ENCODE data around the gene EBP. TPM values are rescaled to one million over a fixed set of nuclear protein-coding genes. Genes with fewer than 3 reads are reported as not detected.
"Not testable (repeated sequence)": the region's sequence is repeated elsewhere in the genome, so short reads cannot be mapped to it uniquely, and the experiment has no call there.

Gene EBP
- total RNA-seq, 1 donor from 2014 or later, result 221 TPM

- ATAC-seq, result no peak
These were observed 27.7 kb upstream of the EBP start for GRCh38 chrX:48493890-48494364.

- ATAC-seq, result no peak
These were observed 24.9 kb upstream of the EBP start for GRCh38 chrX:48496660-48497059.

GRCh38 chrX:48497871-48498270 lies 23.7 kb upstream of the EBP start:
- no peak for ATAC-seq

GRCh38 chrX:48498374-48498809 lies 23.2 kb upstream of the EBP start:
- ATAC-seq, result peak; percentile 83

GRCh38 chrX:48504261-48504660 lies 17.3 kb upstream of the EBP start:
- no peak for ATAC-seq

GRCh38 chrX:48505481-48505880 lies 16.1 kb upstream of the EBP start:
- ATAC-seq, result no peak

GRCh38 chrX:48507246-48507645 lies 14.4 kb upstream of the EBP start:
- no peak for ATAC-seq

GRCh38 chrX:48508400-48509244 lies 13.0 kb upstream of the EBP start, which contains the start of gene PORCN:
Gene PORCN (plus strand): TSS chrX:48508992. CDS start chrX:48509821, 829 bp downstream.
- ATAC-seq, result peak; percentile 85

GRCh38 chrX:48509245-48509590 lies 12.4 kb upstream of the EBP start:
- no peak for ATAC-seq

- no peak for ATAC-seq
These were observed 12.0 kb upstream of the EBP start for GRCh38 chrX:48509619-48510018.

GRCh38 chrX:48511560-48511959 lies 10.0 kb upstream of the EBP start:
- no peak for ATAC-seq

GRCh38 chrX:48512371-48512935 lies 9.2 kb upstream of the EBP start:
- no peak for ATAC-seq

- no peak for ATAC-seq
These were observed 7.9 kb upstream of the EBP start for GRCh38 chrX:48513670-48514069.

GRCh38 chrX:48514126-48514806 lies 7.3 kb upstream of the EBP start:
- ATAC-seq, result peak; percentile 73

- ATAC-seq, result no peak
These were observed 6.6 kb upstream of the EBP start for GRCh38 chrX:48514868-48515460.

- no peak for ATAC-seq
These were observed 5.8 kb upstream of the EBP start for GRCh38 chrX:48515842-48516241.

GRCh38 chrX:48516285-48516684 lies 5.3 kb upstream of the EBP start:
- ATAC-seq, result no peak

- ATAC-seq, result no peak
These were observed 4.6 kb upstream of the EBP start for GRCh38 chrX:48516987-48517386.

GRCh38 chrX:48519481-48519880 lies 2.1 kb upstream of the EBP start:
- ATAC-seq, result not testable (repeated sequence)

GRCh38 chrX:48520455-48520854 lies 1.2 kb upstream of the EBP start:
- ATAC-seq, result no peak

GRCh38 chrX:48520976-48521352 lies 644 bp upstream of the EBP start:
- ATAC-seq, result no peak

GRCh38 chrX:48522291-48522690 lies 683 bp downstream of the EBP start:
- ATAC-seq, result no peak

- ATAC-seq, result no peak
These were observed 2.1 kb downstream of the EBP start for GRCh38 chrX:48523682-48524081.
